Stimulated activated CD8-positive, alpha-beta memory T cell treated with anti-CD3 and anti-CD28 coated beads, Interleukin-15, amount 100 ng/mL, for 4 hours (primary cell): ENCODE results near the gene P2RX4.
"Not testable (repeated sequence)": the region's sequence is repeated elsewhere in the genome, so short reads cannot be mapped to it uniquely, and the experiment has no call there.

ENCODE experiments used
- DNase-seq, 2 donors: peaks; one replicate each; pipeline ENCODE4 v3.0.0-alpha.2; 2020; ENCODE audit warnings: low read depth in 2 of 2

Gene P2RX4

DNA sequence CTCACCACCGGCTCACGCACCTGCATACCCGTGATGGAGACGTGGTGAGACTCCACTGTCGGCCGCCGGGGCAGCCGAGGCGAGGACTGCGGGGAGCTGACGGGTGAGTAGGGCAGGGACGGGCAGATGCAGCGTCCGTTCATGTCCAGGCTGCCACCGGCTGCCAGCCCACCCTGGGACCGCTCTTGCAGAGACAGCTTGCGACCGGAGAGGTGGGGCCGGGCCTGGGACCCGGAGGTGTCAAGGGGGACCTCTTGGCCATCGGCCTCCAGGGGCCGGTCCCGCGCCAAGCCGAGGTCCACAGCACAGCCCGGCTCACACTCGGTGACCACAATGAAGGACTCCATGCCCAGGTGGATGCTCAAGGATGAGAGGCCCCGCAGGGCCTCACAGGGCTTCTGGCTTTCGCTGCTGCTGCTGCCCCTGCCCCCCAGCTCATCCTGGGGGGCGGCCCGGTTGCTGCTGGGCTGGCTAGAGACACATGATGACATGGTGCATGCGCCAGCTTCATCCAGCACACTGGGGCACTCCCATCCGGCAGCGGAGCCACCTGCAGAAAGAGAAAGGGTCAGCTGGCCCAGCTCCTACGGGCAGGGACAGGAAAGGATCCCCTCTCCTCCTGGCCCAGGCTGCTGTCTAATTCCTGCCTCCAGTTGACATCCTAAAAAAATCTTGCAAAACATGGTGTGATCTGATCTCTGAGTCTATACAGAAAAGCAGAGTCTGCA lies 64.3 kb downstream of the P2RX4 start:
- DNase-seq, result no peak

DNA sequence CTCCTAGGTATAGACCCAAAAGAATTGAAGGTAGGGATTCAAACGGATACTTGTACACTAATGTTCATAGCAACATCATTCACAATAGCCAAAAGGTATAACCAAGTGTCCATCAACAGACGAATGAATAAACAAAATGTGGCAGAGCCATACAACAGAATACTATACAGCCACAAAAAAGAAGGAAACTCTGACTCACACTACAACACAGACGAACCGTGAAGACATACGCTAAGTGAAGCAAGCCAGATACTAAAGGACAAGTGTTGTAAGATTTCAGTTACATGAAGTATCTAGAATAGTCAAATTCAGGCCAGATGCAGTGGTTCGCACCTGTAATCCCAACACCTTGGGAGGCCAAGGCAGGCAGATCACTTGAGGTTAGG lies 67.4 kb downstream of the P2RX4 start:
- DNase-seq, result no peak

DNA sequence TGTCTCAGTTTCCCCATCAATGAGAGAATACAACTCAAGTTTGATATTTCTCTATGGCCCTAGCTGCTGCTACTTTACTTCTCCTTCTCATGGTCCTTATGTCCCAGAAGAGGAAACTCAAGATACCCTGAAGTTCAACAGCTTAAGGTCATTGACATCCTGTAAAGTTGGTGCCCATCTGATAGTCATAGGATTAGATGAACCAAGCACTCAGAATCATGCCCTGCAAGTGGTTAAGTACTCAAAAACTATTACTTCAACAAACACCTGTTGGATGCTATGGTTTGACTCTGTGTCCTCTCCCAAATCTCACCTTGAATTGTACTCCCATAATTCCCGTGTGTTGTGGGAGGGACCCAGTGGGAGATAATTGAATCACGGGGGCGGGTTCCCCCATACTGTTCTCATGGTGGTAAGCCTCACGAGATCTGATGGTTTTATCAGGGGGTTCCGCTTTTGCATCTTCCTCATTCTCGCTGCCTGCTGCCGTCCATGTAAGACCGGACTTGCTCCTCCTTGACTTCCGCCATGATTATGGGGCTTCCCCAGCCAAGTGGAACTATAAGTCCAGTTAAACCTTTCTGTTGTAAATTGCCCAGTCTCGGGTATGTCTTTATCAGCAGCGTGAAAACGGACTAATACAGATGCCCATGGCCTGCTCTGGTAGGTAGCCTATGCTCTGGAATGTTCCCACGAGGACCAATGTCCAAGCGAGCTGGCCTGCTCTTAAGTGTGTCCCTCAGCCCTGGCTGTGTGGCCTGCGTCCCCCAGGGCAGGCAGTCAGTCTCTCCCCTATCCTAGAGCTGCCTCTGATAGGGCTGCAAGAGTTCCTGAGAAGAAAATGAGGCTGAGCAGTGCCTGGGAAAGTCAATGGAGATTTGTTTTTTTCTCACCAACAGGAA lies 68.5 kb downstream of the P2RX4 start:
- no peak for DNase-seq

DNA sequence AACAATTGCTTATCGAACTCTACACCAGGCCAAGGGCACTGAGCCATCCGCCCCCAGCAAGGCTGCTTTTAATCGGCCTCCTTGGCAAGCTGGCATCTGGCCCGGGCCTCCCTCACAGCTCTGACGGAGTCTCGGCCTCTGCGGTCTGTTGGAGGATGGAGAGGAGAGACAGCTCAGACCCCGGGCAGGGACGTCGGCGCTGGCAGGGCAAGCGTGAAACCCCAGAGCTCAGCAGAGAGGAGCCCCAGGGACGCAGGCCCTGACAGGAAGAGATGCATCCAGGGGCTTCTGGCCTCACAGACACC lies 69.1 kb downstream of the P2RX4 start:
- DNase-seq, result no peak

DNA sequence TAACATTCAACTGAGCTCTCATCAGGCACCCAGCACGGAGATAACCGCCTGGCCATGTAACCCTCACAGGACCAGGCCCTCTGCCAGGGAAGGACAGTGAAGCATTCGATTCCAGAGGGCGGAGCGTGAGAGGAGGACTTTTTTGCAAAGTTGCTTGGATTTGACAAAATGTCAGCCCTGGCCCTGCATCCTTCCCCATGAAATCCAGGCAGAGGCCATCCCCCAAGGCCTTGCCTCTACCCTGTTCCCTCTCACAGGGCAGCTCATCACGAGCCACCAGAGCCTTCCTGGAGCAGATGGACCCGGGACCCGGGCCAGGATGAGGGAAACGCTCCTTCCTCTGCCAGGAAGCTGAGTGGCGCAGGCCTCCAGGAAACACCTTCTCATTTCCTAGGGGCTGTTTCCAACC lies 69.6 kb downstream of the P2RX4 start:
- no peak for DNase-seq

DNA sequence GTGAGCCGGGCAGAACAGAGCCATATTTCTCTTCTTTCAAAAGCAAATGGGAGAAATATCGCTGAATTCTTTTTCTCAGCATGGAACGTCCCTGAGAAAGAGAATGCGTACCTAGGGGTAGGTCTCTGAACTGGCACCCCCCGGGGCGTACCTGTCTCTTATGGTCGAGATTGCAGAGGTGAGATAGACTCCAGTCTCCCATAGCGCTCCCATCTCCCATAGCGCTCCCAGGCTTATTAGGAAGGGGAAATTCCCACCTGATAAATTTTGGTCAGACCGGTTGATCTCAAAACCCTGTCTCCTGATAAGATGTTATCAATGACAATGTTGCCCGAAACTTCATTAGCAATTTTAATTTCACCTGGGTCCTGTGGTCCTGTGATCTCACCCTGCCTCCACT lies 70.6 kb downstream of the P2RX4 start:
- DNase-seq, result not testable (repeated sequence)

DNA sequence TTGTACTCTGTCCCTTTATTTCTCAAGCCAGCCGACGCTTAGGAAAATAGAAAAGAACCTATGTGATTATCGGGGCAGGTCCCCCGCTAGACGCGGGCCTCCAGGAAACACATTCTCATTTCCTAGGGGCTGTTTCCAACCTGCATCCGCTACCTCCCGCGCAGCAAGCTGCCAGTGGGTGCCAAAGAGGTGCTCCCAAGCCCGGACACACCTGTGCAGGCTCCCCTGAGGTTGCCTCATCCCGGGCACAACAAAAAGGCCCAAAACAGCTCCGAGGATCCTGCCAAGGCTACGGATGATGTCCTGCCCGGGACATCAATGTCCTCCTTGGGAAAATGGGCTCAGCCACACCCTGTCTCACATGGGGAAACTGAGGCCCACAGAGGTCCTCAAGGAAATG lies 71.2 kb downstream of the P2RX4 start:
- not testable (repeated sequence) for DNase-seq

DNA sequence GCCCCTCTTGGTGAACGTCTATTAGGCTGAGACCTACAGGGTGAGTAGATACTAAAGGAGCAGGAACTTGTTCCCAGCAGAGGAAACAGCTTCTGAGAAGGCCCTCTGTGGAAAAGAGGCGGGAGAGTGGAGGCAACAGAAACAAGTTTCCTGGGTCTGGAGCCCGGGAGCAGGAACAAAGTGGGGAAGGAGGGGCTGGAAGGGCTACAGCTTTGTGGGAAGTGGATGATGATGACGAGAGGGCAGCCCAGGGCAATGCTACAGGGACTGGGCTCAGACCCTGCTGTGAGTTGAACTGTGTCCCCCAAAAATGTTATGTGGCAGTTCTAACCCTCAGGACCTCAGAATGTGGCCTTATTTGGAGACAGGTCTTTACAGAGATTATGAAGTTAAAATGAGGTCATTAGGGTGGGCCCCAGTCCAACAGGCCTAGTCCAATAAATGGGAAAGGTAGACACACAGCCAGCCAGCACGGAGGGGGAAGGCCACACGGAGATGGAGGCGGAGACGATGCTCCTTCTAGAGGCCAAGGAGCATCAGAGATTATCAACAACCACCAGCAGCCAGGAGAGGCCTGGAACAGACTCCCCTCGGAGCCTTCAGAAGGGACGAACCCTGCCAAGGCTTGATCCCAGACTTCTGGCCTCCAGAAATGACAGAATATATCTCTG lies 72.3 kb downstream of the P2RX4 start:
- no peak for DNase-seq

DNA sequence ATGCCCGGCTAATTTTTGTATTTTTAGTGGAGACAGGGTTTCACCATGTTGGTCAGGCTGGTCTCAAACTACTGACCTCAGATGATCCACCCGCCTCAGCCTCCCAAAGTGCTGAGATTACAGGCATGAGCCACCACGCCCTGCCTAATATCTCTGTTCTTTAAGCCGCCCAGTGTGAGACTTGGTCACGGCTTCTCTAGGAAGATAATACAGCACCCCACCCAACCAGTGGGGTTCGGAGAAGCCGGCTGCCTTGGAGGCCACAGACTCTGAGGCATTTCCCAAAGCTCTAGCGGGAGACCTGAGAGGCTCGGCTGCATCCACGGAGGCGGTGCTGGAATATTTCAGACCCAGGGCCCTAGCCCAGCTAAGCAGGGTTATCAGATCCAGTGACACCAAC lies 73.0 kb downstream of the P2RX4 start:
- not testable (repeated sequence) for DNase-seq

DNA sequence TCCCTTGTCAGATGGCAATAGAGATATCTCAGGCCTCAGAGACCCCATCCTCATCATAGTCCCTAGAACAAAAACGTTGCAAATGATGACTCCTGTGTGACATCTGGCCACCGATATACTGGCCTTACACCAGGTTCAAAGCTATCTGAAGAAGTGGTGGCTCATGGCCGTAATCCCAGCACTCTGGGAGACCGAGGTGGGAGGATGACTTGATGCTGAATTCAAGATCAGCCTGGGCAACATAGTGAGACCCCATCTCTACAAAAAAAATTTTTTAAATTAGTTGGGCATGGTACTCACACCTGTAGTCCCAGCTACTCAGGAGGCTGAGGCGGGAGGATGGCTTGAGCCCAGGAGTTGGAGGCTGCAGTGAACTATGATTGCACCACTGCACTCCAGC lies 73.5 kb downstream of the P2RX4 start:
- DNase-seq, result no peak
